A549 treated with RU486 at 1 μM for 4 hours (cell line): ENCODE results near the gene C15orf39. TPM values are rescaled to one million over a fixed set of nuclear protein-coding genes. Genes with fewer than 3 reads are reported as not detected.

Source experiments
- total RNA-seq: library from RNA; stranded (reverse); fragments of 200-300 nt; extraction: Qiagen RNA extraction; gene quantifications from 5 replicates; pipeline ENCODE4 v1.2.3, GENCODE V29; 2022; ENCODE audit warnings: low read depth

The C15orf39 gene
- total RNA-seq, result 23.6 to 35.3 TPM (median 33.7 TPM) in 5 replicates

DNA sequence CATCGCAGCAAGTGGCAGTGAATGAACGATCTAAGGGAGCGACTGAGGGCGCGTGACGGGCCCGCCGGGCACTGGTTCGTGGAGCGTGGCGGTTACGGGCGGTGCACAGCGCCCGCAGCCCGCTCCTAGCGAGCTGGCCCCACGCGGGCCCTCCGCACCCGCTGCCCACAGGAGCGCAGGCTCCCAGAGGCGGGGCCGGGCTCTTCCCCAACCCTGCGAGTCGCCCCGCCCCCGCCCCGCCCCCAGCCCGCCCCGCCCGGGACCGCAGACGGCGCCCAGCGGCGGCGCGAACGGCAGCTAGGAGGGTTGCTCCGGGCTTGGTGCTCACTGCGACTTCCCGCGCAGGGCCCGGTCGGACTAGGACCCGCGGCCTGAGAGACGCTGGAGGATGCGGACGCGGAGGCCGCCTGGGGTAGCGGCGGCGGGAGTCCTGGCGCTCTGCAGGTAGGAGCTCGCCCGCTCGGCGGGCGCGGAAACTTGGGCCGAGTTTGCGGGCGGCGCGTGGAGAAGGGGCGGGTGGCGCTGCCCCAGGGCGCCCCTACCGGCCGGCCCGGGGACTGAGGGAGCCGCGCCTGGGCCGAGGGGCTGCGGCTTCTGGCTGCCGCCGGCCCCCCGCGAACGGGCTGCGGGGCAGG is at the start of gene C15orf39:
C15orf39 (plus strand) TSS at position 267 of the 635 bp plus-strand sequence. CDS start 4,167 bp downstream, outside the sequence.

DNA sequence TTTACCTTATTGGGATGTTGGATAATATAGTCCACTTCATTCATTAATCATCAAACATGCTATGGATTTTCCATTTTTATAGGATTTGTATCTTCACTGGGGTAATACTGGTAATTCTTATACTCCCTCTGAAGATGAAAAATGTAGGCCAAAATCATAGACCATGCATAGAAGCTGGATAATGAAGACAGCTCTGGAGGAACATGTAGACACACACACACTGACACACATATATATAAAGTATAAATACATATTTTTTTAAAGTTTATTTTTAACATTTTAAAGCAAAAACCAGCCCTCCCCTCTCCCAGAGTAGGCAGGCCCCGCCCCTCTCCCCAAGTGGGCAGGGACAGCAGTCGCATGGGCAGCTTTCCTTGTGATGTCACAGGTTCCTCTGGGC is 56.4 kb downstream of the C15orf39 start, which contains the start of gene GOLGA6C:
GOLGA6C (plus strand) TSS at position 301 of the 400 bp plus-strand sequence. CDS start 265 bp downstream, outside the sequence.

Other genes with a start within 250 kb of the C15orf39 start
- 21.4 to 32.8 TPM (median 29.8 TPM) in 5 replicates for gene RPP25, start 245.1 kb upstream of the C15orf39 start, total RNA-seq
- 11.2 to 15.7 TPM (median 14.7 TPM) in 5 replicates for gene SCAMP5, start 206.3 kb upstream of the C15orf39 start, total RNA-seq
- gene PPCDC, start 178.3 kb upstream of the C15orf39 start, total RNA-seq, result 14.9 to 25.1 TPM (median 20.8 TPM) in 5 replicates
- gene GOLGA6C, start 56.5 kb downstream of the C15orf39 start, total RNA-seq, result not detected in 5 replicates
- gene GOLGA6D, start 81.0 kb downstream of the C15orf39 start, total RNA-seq, result 0.07 to 0.12 TPM in 2 of 5 replicates, not detected in the others
- 166 to 192 TPM (median 187 TPM) in 5 replicates for gene COMMD4, start 134.2 kb downstream of the C15orf39 start, total RNA-seq
- gene NEIL1, start 145.2 kb downstream of the C15orf39 start, total RNA-seq, result 1.1 to 2.6 TPM (median 2.4 TPM) in 5 replicates
- gene MAN2C1, start 166.7 kb downstream of the C15orf39 start, total RNA-seq, result 55.7 to 84.4 TPM (median 75.3 TPM) in 5 replicates
- gene SIN3A, start 249.8 kb downstream of the C15orf39 start, total RNA-seq, result 24.9 to 35.1 TPM (median 33.0 TPM) in 5 replicates